GM18502 (cell line): ENCODE measurements around the gene OR2B2.

Source experiments
- ATAC-seq: cut with Tn5 transposase; IDR thresholded peaks from one replicate; pipeline ENCODE4 v1.9.1; 2021; ENCODE audit warnings: mild to moderate bottlenecking; ENCODE audit not compliant: unreplicated experiment, poor library complexity

OR2B2 gene

DNA sequence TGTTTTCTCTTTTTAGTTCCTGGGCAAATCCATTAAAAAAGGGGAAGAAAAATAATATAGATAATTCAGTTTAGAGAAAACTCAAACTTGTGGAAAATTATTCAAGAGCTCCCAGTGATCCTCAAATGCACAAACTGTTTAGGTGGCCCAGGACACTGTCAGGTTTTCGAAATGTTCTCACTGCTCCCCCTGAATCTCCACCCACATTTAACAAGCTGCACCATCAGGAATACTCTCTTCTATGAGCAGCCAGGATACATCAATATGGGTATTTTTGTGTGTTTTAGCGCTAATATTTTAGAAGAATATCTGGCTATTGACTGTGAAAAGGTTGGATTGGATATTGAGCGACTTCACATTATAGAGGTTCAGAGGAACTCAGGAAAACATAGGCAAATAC lies 43.9 kb downstream of the OR2B2 start:
- no peak for ATAC-seq

DNA sequence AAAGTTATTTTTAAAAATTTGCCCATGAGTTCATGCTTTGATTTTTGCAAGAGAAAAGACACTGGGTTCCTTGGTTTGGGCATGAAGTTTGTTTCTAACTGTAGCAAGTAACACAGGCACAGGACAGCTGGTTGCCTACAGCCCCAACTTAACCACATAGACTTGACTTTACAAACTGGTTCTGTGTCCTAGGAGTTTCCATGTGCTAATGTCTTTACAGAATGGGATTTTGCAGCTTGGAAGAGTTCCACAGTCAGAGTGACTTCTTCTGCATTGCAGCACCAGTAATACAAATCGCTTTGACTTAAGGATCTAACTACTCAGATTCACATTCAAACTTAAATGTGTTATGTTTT lies 44.3 kb downstream of the OR2B2 start:
- ATAC-seq, result no peak

DNA sequence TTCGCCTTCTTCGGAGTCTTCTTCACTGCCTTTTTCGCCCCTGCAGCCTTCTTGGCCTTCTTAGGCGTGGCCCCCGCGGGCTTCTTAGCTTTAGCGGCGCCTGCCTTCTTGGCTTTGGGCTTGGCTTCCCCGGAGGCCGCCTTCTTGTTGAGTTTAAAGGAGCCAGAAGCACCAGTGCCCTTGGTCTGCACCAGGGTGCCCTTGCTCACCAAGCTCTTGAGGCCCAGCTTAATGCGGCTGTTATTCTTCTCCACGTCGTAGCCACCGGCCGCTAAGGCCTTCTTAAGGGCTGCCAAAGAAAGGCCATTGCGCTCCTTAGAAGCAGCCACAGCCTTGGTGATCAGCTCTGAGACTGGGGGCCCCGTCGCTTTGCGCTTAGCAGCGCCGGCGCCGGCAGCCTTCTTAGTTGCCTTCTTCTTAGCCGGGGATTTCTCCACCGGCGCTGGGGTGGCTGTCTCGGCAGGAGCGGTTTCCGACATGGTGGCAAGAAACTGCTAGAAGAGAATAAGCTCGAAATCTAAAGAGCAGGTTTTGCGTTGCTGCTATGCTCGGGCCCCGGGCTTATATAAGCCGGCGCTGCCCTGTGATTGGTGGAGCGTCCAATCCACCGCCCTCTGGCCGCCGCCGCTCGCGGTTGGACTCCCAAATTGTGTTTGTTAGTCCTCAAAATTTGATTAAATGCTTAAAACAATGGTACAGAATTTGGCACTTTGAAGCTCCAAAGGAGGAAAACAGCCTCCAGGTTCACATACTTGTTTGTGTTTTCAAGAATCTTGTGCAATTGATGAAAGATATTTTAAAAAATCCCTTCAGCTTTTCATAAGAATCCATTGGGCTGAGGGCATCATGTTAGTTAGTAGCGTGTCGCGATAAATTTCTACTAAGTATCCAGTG lies 44.9 kb downstream of the OR2B2 start:
- ATAC-seq, result peak; percentile 29

DNA sequence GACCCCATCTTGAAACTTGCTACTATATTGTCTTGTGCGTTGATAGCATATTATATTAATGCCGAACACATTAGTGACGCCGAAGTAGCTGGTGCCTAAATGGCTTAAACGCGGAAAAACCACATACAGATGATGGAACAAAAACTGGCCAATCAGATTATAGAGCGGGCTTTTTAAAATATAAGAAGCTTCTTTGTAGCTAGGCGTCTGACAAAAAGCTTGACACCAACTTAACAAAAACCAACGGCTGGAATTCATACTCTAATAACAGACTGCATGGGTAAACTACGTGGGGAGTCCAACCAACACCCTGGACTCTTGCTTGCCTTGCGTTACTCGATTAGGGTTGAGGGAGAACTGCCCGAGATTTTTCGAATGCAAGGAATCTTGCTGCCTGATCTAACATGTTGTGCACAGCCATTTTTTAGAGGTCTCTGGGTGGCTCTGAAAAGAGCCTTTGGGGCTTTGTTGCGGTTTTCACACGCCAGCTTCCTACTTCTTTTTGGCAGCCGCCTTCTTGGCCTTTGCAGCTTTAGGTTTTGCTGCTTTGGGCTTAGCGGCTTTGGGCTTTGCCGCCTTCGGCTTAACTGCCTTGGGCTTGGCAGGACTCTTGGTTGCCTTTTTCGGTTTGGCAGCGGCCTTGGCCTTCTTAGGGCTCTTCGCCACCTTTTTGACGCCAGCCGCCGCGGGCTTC lies 45.7 kb downstream of the OR2B2 start:
- no peak for ATAC-seq

DNA sequence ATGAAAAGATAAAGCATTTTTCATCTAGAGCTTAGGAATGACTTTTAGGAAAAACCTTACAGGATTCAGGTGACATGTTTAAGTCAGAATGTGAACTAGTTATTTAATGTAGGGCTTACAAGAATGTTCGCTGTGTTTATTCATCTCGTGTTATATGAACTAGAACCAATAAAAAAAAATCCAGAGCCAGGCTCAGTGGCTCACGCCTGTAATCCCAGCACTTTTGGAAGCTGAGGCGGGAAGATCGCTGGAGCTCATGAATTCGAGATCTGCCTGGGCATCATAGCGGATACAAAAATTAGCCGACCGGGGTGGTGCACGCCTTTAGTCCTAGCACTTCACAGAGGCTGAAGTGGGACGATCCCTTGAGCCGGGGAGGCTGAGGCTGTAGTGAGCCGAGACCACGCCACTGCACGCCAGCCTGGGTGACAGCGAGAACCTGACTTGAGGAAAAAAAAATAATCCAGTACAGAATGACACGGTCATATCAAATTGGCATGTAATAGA lies 46.3 kb downstream of the OR2B2 start:
- ATAC-seq, result no peak

DNA sequence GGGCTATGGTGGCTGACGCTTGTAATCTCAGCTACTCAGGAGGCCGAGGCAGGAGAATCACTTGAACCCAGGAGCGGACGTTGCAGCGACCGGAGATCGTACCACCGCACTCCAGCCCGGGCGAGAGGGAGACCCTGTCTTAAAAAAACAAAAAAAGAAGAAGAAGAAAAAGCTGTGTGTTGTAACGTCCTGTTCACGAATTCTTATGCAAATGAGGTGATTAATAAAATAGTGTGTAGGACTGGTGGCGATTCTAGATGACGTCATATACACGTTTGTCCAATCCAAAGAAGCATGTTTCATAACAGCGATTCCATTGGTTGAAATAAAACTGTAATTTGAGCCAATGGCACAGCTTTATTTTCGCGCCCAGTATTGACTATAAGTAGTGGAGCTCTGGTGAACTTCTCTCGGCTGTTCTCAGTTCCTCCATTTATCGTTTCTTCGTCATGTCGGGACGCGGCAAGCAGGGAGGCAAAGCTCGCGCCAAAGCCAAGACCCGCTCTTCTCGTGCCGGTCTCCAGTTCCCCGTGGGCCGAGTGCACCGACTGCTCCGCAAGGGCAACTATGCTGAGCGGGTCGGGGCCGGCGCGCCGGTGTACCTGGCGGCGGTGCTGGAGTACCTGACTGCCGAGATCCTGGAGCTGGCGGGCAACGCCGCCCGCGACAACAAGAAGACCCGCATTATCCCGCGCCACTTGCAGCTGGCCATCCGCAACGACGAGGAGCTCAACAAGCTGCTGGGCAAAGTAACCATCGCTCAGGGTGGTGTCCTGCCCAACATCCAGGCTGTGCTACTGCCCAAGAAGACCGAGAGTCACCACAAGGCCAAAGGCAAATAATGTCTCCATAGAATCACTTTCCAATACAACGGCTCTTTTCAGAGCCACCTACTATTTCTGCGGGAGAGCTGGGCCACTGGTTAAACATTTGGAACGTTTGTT lies 47.0 kb downstream of the OR2B2 start:
- ATAC-seq, result peak; percentile 60

DNA sequence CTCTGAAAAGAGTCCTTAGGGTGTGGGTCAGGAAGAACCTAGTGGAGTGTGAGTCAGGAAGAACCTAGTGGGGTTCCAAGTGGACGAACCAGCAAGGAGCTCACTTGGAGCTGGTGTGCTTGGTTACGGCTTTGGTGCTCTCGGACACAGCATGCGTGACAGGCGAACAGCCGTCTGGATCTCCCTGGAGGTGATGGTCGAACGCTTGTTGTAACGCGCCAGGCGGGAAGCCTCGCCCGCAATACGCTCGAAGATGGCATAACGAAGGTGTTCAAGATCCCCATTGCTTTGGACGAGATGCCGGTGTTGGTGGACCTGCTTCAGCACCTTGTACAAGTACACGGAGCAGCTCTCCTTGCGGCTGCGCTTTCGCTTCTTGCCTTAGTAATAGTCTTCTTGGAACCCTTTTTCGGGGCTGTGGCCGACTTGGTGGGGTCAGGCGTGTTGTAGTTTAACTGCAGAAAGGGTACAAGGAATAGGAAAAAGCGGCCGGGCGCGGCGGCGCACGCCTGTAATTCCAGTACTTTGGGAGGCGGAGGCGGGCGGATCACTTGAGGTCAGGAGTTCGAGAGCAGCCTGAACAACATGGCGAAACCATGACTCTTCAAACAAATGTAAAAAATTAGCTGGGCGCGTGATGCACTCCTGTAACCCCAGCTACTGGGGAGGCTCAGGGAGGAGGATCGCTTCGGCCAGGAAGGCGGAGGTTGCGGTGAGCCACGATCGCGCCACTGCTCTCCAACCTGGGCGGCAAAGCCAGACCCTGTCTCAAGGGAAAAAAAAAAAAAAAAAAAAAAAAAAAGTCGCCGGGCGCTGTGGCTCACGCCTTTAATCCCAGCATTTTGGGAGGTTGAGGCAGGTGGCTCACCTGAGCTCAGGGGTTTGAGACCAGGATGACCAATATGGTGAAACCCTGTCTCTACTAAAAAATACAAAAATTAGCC lies 48.0 kb downstream of the OR2B2 start:
- no peak for ATAC-seq

DNA sequence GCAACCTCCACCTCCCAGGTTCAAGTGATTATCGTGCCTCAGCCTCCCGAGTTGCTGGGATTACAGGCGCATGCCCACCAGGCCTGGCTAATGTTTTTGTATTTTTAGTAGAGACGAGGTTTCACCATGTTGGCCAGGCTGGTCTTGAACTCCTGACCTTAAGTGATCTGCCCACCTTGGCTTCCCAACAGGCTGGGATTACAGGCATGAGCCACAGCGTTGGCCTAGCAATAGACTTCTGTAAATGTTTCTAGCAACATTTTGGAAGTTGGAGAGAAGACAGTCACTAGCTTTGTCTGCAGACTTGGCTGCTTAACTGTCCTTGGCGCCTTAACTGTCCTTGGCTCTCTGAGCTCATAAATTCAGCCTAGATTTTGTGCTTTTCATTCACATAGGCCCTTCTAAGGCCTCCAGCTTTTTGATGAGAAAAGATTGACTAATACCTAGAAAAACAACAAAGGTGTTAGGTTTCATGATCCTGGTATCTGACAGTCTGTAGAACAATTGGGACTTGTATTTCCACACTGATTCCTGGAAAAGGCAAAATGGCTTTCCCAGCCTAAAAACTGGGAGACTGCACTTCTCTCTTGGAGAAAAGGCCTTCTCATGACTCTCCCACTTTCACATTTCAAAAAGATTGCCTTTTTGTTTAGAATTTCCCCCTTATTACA lies 49.7 kb downstream of the OR2B2 start:
- ATAC-seq, result no peak

DNA sequence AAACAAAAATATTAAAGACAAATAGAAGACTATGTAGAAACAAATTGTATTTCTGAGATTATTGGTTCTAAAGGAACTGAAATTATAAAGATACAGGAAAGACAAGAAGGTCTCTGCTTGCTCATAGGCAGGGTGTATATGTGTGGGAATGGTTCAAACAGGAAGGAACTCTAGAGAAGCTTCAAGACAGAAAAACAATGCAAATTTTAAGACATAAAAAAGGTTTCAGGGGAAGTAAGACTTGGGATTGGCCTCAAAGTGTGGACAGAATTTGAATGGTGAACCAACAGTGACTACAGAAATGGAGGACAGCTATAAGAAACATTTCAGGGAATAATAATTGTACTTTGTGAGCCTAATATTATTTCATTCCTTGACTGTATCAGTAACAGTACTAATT lies 50.3 kb downstream of the OR2B2 start:
- no peak for ATAC-seq

DNA sequence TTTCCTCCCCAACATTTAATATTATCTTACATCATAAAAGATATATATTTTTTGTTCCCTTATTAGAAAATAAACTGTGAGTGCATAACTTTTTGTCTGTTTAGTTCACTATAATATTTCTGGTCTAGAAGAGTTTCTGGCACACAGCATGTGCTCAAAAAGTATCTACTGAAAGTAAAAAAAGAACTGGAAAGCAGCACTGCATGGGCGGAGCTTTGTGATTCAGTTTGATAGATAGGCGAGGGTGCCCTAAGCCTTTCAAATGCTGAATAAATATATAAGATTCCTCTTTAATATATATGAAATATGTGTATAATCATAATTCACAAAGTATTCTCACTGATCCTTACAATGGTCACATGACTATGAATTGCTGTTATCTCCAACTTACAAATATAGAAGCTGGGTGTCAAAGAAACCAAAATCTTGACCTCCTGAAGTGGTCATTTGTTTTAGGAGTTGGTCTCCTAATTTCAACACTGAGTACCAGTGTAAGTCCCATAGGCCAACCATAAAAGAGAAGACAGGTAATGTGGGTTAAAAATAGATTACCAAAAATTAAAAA lies 50.8 kb downstream of the OR2B2 start:
- ATAC-seq, result no peak
